Smooth muscle cell of the brain vasculature (primary cell): ENCODE data around the gene NEUROG1.
"Not testable (repeated sequence)": the region's sequence is repeated elsewhere in the genome, so short reads cannot be mapped to it uniquely, and the experiment has no call there.

Source experiments
- DNase-seq: peaks from one replicate; pipeline ENCODE4 v3.0.0-alpha.2; 2012; ENCODE audit warnings: low read depth, low spot score

Gene NEUROG1

GRCh38 chr5:135537271-135537670 lies 1.5 kb upstream of the NEUROG1 start:
- no peak for DNase-seq

GRCh38 chr5:135535420-135535819 lies 344 bp downstream of the NEUROG1 start:
- DNase-seq = no peak

- no peak for DNase-seq
Observed at GRCh38 chr5:135534609-135535419, 950 bp downstream of the NEUROG1 start.

GRCh38 chr5:135533794-135534193 lies 2.0 kb downstream of the NEUROG1 start:
- no peak for DNase-seq

GRCh38 chr5:135533334-135533733 lies 2.4 kb downstream of the NEUROG1 start:
- no peak for DNase-seq

GRCh38 chr5:135529576-135529975 lies 6.2 kb downstream of the NEUROG1 start:
- DNase-seq = not testable (repeated sequence)

GRCh38 chr5:135526924-135527323 lies 8.8 kb downstream of the NEUROG1 start:
- DNase-seq = no peak

- no peak for DNase-seq
Observed at GRCh38 chr5:135521964-135522363, 13.8 kb downstream of the NEUROG1 start.

GRCh38 chr5:135517631-135518030 lies 18.1 kb downstream of the NEUROG1 start:
- DNase-seq = no peak

GRCh38 chr5:135514116-135514515 lies 21.6 kb downstream of the NEUROG1 start:
- DNase-seq = no peak

- DNase-seq = no peak
Observed at GRCh38 chr5:135511761-135512575, 23.8 kb downstream of the NEUROG1 start.

- no peak for DNase-seq
Observed at GRCh38 chr5:135509995-135510394, 25.8 kb downstream of the NEUROG1 start.

GRCh38 chr5:135508496-135509005 lies 27.2 kb downstream of the NEUROG1 start:
- no peak for DNase-seq

- DNase-seq = no peak
Observed at GRCh38 chr5:135505973-135506372, 29.8 kb downstream of the NEUROG1 start.

- DNase-seq = no peak
Observed at GRCh38 chr5:135504376-135504775, 31.4 kb downstream of the NEUROG1 start.

- no peak for DNase-seq
Observed at GRCh38 chr5:135503871-135504270, 31.9 kb downstream of the NEUROG1 start.

- DNase-seq = no peak
Observed at GRCh38 chr5:135502836-135503520, 32.8 kb downstream of the NEUROG1 start.

- DNase-seq = no peak
Observed at GRCh38 chr5:135501965-135502364, 33.8 kb downstream of the NEUROG1 start.

- DNase-seq = no peak
Observed at GRCh38 chr5:135498637-135498995, 37.1 kb downstream of the NEUROG1 start.

- DNase-seq = no peak
Observed at GRCh38 chr5:135497971-135498636, 37.7 kb downstream of the NEUROG1 start.

GRCh38 chr5:135495531-135495930 lies 40.2 kb downstream of the NEUROG1 start:
- DNase-seq = not testable (repeated sequence)
